ENCODE results near the gene ZNF398.

The ZNF398 gene

DNA sequence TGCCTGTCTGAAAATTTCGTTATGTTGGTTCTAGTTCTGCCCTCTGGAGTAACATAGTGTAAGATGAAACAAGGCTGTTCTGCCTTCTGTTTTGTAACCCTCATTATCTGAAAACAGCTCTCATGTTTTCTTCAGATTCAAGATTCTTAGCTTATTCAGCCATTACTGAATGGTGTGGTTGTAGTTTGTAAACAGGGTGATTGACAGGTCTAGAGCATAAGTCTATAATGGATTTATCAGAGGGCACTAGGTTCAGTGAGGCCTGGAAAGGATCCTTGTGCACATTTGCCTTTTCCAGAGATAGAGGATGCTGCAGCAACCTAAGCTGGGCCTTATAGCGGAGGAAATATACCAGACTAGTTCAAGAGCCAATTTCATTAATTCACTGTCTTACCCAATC, 6.1 kb downstream of the ZNF398 start:
- DNase-seq = no peak

DNA sequence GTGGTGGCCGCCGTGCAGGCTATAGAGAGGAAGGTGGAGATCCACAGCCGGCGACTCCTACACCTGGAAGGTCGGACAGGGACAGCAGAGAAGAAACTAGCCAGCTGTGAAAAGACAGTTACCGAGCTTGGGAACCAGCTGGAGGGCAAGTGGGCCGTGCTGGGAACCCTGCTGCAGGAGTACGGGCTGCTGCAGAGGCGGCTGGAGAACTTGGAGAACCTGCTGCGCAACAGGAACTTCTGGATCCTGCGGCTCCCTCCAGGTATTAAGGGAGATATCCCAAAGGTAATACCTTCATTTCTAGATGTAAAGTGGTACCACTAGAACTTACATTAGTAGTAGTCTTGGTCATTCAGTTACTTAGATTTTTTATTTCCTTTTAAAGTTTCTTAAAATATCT, 6.8 kb downstream of the ZNF398 start:
- no peak for DNase-seq

GRCh38 chr7:149156898-149157297, 9.6 kb downstream of the ZNF398 start:
- no peak for DNase-seq

DNA sequence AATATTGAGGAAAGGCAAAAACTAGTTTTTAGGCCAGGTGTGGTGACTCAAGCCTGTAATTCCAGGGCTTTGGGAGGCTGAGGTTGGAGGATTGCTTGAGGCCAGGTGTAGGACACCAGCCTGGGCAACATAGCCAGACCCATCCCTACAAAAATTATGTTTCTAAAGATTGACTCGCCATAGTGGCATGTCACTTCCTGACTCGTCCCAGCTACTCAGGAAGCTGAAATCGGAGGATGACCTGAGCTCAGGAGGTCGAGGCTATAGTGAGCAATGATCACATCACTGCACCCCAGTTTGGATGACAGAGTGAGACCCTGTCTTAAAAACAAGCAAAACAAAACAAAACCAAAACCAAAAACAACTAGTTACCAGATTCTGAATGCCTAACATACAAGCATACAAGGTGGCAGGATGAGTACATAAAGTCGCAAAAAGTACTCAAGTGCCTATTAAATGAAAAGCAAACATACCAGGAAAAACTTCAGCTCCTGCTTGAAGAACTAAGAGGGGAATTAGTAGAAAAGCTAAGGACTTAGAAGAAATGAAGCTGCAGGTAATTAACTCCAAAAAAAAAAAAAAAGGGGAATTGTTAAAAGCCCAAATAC, 14.1 kb downstream of the ZNF398 start:
- DNase-seq = no peak

DNA sequence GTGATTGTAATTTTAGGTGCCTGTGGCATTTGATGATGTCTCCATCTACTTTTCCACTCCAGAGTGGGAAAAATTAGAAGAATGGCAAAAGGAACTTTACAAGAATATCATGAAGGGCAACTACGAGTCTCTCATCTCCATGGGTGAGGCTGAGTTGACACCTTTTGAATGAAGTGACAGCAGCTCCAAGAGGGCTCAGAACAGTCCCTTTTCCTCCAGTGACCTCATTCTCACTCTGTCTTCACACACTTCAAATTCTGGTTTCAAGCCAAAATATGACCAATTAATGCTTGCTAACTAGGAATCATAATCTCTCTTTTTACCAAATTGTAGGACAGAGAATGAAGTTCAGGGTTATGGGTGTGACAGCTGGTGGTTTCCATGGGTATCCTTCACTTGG, 18.9 kb downstream of the ZNF398 start:
- no peak for DNase-seq

GRCh38 chr7:149166630-149167352, 19.5 kb downstream of the ZNF398 start:
- no peak for DNase-seq

GRCh38 chr7:149171892-149172533, 24.8 kb downstream of the ZNF398 start:
- DNase-seq = no peak

- no peak for DNase-seq
Measured at GRCh38 chr7:149172534-149172920, 25.3 kb downstream of the ZNF398 start.

GRCh38 chr7:149175150-149175549, 27.9 kb downstream of the ZNF398 start:
- no peak for DNase-seq

GRCh38 chr7:149179241-149179640, 32.0 kb downstream of the ZNF398 start:
- DNase-seq = no peak

- no peak for DNase-seq
Measured at GRCh38 chr7:149180722-149181449, 33.6 kb downstream of the ZNF398 start.

DNA sequence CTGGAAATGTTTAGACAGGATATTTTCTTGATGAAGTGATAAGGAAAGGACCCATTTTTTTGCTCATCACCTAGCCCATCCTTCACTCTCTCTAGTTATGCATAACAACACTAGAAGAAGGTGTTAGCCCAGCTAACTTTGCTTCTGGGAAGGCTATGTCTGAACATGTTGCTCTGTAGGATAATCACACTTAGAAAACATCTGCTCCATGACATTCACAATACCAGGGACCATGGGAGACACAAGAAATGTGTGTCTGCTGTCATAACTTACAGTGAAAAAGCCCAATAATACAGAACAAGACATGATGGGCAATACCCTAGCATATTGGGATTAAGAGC, 34.2 kb downstream of the ZNF398 start:
- DNase-seq = no peak

DNA sequence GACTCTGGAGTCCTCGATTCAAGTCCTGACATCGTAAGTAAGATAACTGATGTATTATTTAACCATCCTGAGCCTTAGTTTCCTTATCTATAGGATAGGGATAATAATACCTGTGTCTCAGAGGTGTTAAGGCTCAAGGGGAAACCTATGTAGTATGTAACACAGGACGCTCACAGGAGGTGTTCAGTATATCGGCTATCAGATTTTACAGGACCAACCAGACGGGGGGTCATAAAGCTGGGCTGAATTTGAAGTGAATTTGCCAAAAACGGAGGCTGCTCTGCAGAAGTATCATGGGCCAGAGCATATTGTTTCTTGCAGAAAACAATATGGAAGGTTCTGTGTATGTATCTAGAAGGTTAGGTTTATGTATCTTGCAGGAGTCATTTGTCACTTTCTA, 37.0 kb downstream of the ZNF398 start:
- DNase-seq = no peak

- no peak for DNase-seq
Measured at GRCh38 chr7:149188213-149188612, 41.0 kb downstream of the ZNF398 start.

DNA sequence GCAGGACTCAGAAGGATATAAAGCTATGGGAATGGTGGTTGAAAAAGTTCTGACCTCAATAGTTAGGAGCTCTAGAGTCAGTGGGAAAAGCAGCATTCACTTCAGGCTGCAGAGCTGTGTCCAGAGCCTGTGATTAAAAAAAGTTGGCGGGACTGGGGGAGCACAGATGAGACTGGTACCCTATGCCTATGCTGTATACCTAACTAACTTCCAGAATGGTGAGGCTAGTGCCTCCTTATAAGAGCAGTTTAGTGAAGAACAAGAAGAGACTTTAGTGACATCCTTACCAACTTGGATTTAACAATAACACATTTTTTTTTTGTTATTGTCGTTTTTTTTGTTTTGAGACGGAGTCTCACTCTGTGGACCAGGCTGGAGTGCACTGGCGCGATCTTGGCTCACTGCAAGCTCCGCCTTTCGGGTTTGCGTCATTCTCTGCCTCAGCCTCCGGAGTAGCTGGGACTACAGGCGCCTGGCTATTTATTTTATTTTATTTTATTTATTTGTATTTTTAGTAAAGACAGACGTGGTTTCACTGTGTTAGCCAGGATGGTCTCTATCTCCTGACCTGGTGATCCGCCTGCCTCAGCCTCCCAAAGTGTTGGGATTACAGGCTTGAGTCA, 41.5 kb downstream of the ZNF398 start:
- no peak for DNase-seq

- no peak for DNase-seq
Measured at GRCh38 chr7:149191851-149192250, 44.6 kb downstream of the ZNF398 start.

GRCh38 chr7:149194799-149195179, 47.5 kb downstream of the ZNF398 start:
- no peak for DNase-seq

DNA sequence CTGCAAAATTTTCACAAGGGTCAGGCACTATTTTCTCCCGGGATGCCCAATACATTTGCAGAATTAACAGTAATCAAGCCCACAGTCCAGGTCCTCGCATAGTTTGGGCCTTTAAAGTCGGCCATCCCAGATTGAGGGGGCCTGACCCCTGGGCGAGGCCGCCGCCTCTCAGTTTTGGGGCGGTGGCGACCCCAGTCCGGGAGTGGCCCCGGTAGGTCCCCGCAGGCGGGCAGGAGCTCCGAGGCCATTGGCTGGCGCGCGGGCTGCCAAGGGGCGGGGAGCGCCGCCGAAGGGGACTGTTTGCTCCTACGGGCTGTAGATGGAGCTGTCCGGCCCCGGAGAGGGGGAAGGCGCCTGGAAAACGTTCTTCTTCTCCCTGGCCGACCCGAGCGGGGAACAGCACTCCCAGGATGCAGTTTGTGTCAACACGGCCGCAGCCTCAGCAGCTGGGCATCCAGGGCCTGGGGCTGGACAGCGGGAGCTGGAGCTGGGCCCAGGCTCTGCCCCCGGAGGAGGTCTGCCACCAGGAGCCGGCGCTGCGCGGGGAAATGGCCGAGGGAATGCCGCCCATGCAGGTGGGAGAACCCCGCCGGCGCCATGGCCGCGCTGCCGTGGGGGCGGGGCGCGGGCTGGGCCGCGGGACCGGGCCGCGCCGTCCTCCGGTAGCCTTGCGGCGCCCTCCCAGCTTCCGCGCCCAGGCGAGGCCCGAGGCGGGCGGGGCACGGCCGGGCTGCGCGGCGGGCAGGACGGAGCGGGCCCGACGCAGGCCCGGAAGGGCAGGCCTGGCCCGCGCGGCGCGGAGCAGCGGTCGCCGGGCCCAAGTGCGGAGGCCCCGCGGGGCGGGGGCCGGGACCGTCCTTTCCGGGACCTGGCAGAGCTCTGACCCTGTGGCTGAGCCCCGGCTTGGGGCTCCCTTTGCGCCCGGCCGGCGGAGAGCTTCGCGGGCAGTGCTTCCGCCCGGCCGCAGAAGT, 48.2 kb downstream of the ZNF398 start, which contains the start of gene ZNF282:
Gene ZNF282 (plus strand): TSS at position 367 of the 971 bp plus-strand sequence. CDS start 44 bp downstream, at position 411.
- DNase-seq = peak; percentile 66

- no peak for DNase-seq
Measured at GRCh38 chr7:149196151-149196704, 49.0 kb downstream of the ZNF398 start.

GRCh38 chr7:149196705-149197171, 49.5 kb downstream of the ZNF398 start:
- DNase-seq = no peak

GRCh38 chr7:149197675-149198074, 50.4 kb downstream of the ZNF398 start:
- DNase-seq = no peak

Data from CD4-positive, alpha-beta T cell treated with Interferon gamma for 1 hour (primary cell).